Glutamatergic neuron (in vitro differentiated cells): ENCODE results near the gene ATOH7. TPM values are rescaled to one million over a fixed set of nuclear protein-coding genes. Genes with fewer than 3 reads are reported as not detected.
A peak's percentile ranks its signal among the peaks of the same experiment; 100 is the strongest.
"Not testable (repeated sequence)": the region's sequence is repeated elsewhere in the genome, so short reads cannot be mapped to it uniquely, and the experiment has no call there.

ENCODE experiments used
- DNase-seq: peaks from one replicate; pipeline ENCODE4 v3.0.0; 2022
- H3K27ac Mint-ChIP-seq: one replicate; pipeline ENCODE4 v1.8.0; 2020; ENCODE audit warnings: mild to moderate bottlenecking, mixed read lengths, inconsistent platforms; ENCODE audit not compliant: unreplicated experiment
- H3K27me3 Mint-ChIP-seq: one replicate; pipeline ENCODE4 v1.8.0; 2020; ENCODE audit warnings: mild to moderate bottlenecking, moderate library complexity, mixed read lengths, inconsistent platforms; ENCODE audit not compliant: unreplicated experiment
- H3K36me3 Mint-ChIP-seq: one replicate; pipeline ENCODE4 v1.8.0; 2020; ENCODE audit warnings: mild to moderate bottlenecking, mixed read lengths, inconsistent platforms; ENCODE audit not compliant: unreplicated experiment
- H3K4me1 Mint-ChIP-seq: one replicate; pipeline ENCODE4 v1.8.0; 2020; ENCODE audit warnings: mild to moderate bottlenecking, low read depth, mixed read lengths, inconsistent platforms; ENCODE audit not compliant: unreplicated experiment
- H3K4me3 Mint-ChIP-seq: one replicate; pipeline ENCODE4 v1.8.0; 2020; ENCODE audit warnings: mild to moderate bottlenecking, mixed read lengths, inconsistent platforms; ENCODE audit not compliant: unreplicated experiment
- H3K9me3 Mint-ChIP-seq: one replicate; pipeline ENCODE4 v1.8.0; 2020; ENCODE audit warnings: mild to moderate bottlenecking, moderate library complexity, mixed read lengths, inconsistent platforms; ENCODE audit not compliant: unreplicated experiment
- long read RNA-seq: library from polyadenylated mRNA; unstranded; transcript quantifications from one replicate; pipeline ENCODE4 v2.0.0, GENCODE V29; 2020; ENCODE audit not compliant: unreplicated experiment
- total RNA-seq: library from RNA; stranded (reverse); fragmentation: NEBNext Ultra II Directional; extraction: Animal tissue kit (Norgen Biotek cat#: 25700); gene quantifications from one replicate; pipeline ENCODE4 v1.2.1, GENCODE V29; 2021; ENCODE audit not compliant: unreplicated experiment
- TF ChIP-seq, protein P1 (sequence below): fragments of 200-600 bp; sonication (generic); IDR thresholded peaks from one replicate; pipeline ENCODE4 v1.5.0; 2021; ENCODE audit not compliant: partially characterized antibody, unreplicated experiment

ATOH7 gene
- 0.86 TPM for total RNA-seq
- long read RNA-seq = 0 reads

DNA sequence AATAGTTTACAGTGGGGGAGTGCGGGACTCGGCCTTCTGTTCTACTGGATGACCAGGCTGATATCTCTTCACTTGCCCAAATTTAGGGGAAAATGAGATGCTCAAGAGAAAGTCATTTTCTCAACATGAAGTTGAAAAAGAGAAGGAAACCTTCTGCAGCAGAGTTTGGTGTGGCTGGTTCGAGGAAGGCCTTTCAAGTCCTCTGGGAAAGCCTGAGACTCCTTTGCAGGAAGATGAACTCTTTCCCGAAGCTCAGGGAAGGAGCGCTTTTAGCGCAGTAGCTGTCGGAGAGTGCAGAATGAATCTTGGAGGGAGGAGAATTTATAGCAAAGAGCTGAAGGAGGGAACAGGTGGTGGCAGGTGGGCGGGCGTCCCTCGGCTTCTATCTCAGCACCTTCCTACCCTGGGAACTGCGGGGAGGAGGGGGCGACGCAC is at the start of gene ATOH7:
Gene ATOH7 (minus strand): TSS at position 297 of the 435 bp plus-strand sequence. CDS start 436 bp downstream, outside the sequence.
- DNase-seq = peak; percentile 21
- H3K4me1 Mint-ChIP-seq = peaks cover 15% of the 10 kb centered on the region
- TF ChIP-seq, protein P1, sequence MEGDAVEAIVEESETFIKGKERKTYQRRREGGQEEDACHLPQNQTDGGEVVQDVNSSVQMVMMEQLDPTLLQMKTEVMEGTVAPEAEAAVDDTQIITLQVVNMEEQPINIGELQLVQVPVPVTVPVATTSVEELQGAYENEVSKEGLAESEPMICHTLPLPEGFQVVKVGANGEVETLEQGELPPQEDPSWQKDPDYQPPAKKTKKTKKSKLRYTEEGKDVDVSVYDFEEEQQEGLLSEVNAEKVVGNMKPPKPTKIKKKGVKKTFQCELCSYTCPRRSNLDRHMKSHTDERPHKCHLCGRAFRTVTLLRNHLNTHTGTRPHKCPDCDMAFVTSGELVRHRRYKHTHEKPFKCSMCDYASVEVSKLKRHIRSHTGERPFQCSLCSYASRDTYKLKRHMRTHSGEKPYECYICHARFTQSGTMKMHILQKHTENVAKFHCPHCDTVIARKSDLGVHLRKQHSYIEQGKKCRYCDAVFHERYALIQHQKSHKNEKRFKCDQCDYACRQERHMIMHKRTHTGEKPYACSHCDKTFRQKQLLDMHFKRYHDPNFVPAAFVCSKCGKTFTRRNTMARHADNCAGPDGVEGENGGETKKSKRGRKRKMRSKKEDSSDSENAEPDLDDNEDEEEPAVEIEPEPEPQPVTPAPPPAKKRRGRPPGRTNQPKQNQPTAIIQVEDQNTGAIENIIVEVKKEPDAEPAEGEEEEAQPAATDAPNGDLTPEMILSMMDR = no peak
- H3K4me3 Mint-ChIP-seq = peak within 1 kb of the TSS; percentile 93
- no peaks in the 10 kb centered on the region for H3K36me3 Mint-ChIP-seq
- peaks cover 7% of the 10 kb centered on the region for H3K27me3 Mint-ChIP-seq
- H3K9me3 Mint-ChIP-seq = peaks cover 3% of the 10 kb centered on the region
- H3K27ac Mint-ChIP-seq = peak within 1 kb of the TSS; percentile 96

DNA sequence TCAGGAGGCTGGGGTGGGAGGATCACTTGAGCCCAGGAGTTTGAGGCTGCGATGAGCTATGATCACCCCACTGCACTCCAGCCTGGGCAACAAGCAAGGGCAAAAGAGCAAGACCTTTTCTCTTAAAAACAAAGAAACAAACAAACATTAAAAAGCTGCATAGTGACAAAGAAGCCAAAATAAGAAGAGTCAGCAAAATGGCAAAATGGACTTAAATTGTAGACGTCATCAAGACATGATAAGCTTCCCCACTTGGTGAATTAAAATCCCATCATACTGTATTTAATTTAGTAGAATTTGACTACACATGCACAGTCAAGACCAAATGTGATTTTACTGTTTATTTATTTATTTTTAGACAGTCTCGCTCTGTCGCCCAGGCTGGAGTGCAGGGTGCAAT is 48.8 kb upstream of the ATOH7 start:
- H3K4me3 Mint-ChIP-seq = no peak overlapping the region
- no peak for DNase-seq
- peak overlapping the region; percentile 66 for H3K27ac Mint-ChIP-seq
- H3K36me3 Mint-ChIP-seq = peaks cover 20% of the 10 kb centered on the region
- TF ChIP-seq, protein P1 = no peak
- no peaks in the 10 kb centered on the region for H3K4me1 Mint-ChIP-seq
- H3K27me3 Mint-ChIP-seq = peaks cover 2% of the 10 kb centered on the region
- H3K9me3 Mint-ChIP-seq = peaks cover 16% of the 10 kb centered on the region

GRCh38 chr10:68278906-68279753 is 47.2 kb upstream of the ATOH7 start:
- not testable (repeated sequence) for H3K27me3 Mint-ChIP-seq, H3K4me3 Mint-ChIP-seq, H3K27ac Mint-ChIP-seq, H3K4me1 Mint-ChIP-seq
- DNase-seq = peak; percentile 40
- peaks cover 16% of the 10 kb centered on the region for H3K9me3 Mint-ChIP-seq
- peaks cover 20% of the 10 kb centered on the region for H3K36me3 Mint-ChIP-seq

DNA sequence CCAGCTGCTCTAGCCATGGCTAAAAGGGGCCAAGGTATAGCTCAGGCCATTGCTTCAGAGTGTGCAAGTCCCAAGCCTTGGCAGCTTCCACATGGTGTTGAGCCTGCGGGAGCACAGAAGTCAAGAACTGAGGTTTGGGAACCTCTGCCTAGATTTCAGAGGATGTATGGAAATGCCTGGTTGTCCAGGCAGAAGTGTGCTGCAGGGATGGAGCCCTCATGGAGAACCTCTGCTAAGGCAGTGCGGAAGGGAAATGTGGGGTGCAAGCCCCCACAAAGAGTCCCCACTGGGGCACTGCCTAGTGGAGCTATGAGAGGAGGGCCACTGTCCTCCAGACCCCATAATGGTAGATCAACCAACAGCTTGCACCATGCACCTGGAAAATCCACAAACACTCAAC is 45.9 kb upstream of the ATOH7 start:
- H3K4me1 Mint-ChIP-seq, H3K4me3 Mint-ChIP-seq, H3K27ac Mint-ChIP-seq, DNase-seq, H3K27me3 Mint-ChIP-seq: not testable (repeated sequence)
- H3K36me3 Mint-ChIP-seq = peaks cover 20% of the 10 kb centered on the region
- peaks cover 18% of the 10 kb centered on the region for H3K9me3 Mint-ChIP-seq

GRCh38 chr10:68276224-68276623 is 44.3 kb upstream of the ATOH7 start:
- Mint-ChIP-seq H3K4me1 (peaks cover 4% of the 10 kb centered on the region), H3K4me3 (no peak overlapping the region), H3K36me3 (peaks cover 20% of the 10 kb centered on the region), H3K27ac (no peak overlapping the region), H3K27me3 (peaks cover 3% of the 10 kb centered on the region), H3K9me3 (peaks cover 18% of the 10 kb centered on the region)
- TF ChIP-seq, protein P1 = no peak
- no peak for DNase-seq

- peaks cover 4% of the 10 kb centered on the region for H3K27me3 Mint-ChIP-seq
- H3K9me3 Mint-ChIP-seq = peaks cover 18% of the 10 kb centered on the region
- TF ChIP-seq, protein P1 = no peak
- H3K27ac Mint-ChIP-seq = no peak overlapping the region
- peaks cover 20% of the 10 kb centered on the region for H3K36me3 Mint-ChIP-seq
- no peak for DNase-seq
- peaks cover 10% of the 10 kb centered on the region for H3K4me1 Mint-ChIP-seq
- H3K4me3 Mint-ChIP-seq = no peak overlapping the region
Measured at GRCh38 chr10:68275600-68276126, 43.8 kb upstream of the ATOH7 start.
